GM23338 (cell line): ENCODE measurements around the gene TUBA1C. TPM values are rescaled to one million over a fixed set of nuclear protein-coding genes. Genes with fewer than 3 reads are reported as not detected.

Experiments used
- ATAC-seq: fragments of 200-7000 bp; cut with Tn5 transposase; 3 replicates; pipeline ENCODE4 v1.9.1; 2020
- DNase-seq: peaks from one replicate; pipeline ENCODE4 v3.0.0-alpha.2; 2015; ENCODE audit warnings: low spot score
- H2AFZ ChIP-seq: fragments of 200-600 bp; sonication (generic); 2 replicates; pipeline ENCODE4 v1.8.0; 2016; ENCODE audit warnings: antibody characterized with exemption, mild to moderate bottlenecking, moderate library complexity
- H3F3A ChIP-seq: fragments of 200-600 bp; sonication (generic); replicated peaks from 2 replicates; pipeline ENCODE4 v1.8.0; 2017; ENCODE audit warnings: antibody characterized with exemption, mixed run types, low read depth
- H3K27ac ChIP-seq: fragments of 200-600 bp; sonication (generic); 2 replicates; pipeline ENCODE4 v1.6.1; 2016; ENCODE audit warnings: low read depth
- H3K27me3 ChIP-seq: fragments of 200-600 bp; sonication (generic); 2 replicates; pipeline ENCODE4 v1.8.0; 2016; ENCODE audit warnings: mild to moderate bottlenecking, mixed run types, moderate library complexity; ENCODE audit not compliant: insufficient read depth
- H3K36me3 ChIP-seq: fragments of 200-600 bp; sonication (generic); 2 replicates; pipeline ENCODE4 v1.8.0; 2016; ENCODE audit warnings: mild to moderate bottlenecking; ENCODE audit not compliant: insufficient read depth
- H3K4me1 ChIP-seq: fragments of 200-600 bp; sonication (generic); 2 replicates; pipeline ENCODE4 v1.8.0; 2016; ENCODE audit warnings: mild to moderate bottlenecking, moderate library complexity; ENCODE audit not compliant: insufficient read depth
- H3K4me2 ChIP-seq: fragments of 200-600 bp; sonication (generic); 2 replicates; pipeline ENCODE4 v1.7.1; 2017; ENCODE audit warnings: mixed run types
- H3K4me3 ChIP-seq: fragments of 200-600 bp; sonication (generic); 2 replicates; pipeline ENCODE4 v1.6.1; 2016; ENCODE audit warnings: mixed run types
- H3K79me2 ChIP-seq: fragments of 200-600 bp; sonication (generic); replicated peaks from 2 replicates; pipeline ENCODE4 v1.8.0; 2017; ENCODE audit warnings: mild to moderate bottlenecking; ENCODE audit not compliant: insufficient read depth
- H3K9me2 ChIP-seq: fragments of 200-600 bp; sonication (generic); 2 replicates; pipeline ENCODE4 v1.8.0; 2017; ENCODE audit not compliant: insufficient read depth
- H4K20me1 ChIP-seq: fragments of 200-600 bp; sonication (generic); replicated peaks from 2 replicates; pipeline ENCODE4 v1.8.0; 2017; ENCODE audit warnings: mild to moderate bottlenecking; ENCODE audit not compliant: insufficient read depth
- H3K27ac Mint-ChIP-seq: 2 replicates; pipeline ENCODE4 v1.8.0; 2020; ENCODE audit warnings: inconsistent platforms, mild to moderate bottlenecking, moderate library complexity, mixed read lengths
- H3K27me3 Mint-ChIP-seq: 3 replicates; pipeline ENCODE4 v1.8.0; 2022; ENCODE audit warnings: low read depth, mild to moderate bottlenecking, moderate library complexity, mixed read lengths, inconsistent platforms; ENCODE audit not compliant: insufficient read depth, poor library complexity
- H3K36me3 Mint-ChIP-seq: 3 replicates; pipeline ENCODE4 v1.8.0; 2021; ENCODE audit warnings: low read depth, mild to moderate bottlenecking, inconsistent platforms, moderate library complexity, mixed read lengths
- H3K4me1 Mint-ChIP-seq: 3 replicates; pipeline ENCODE4 v1.8.0; 2020; ENCODE audit warnings: mild to moderate bottlenecking, inconsistent platforms, mixed read lengths
- H3K4me3 Mint-ChIP-seq: 3 replicates; pipeline ENCODE4 v1.8.0; 2021; ENCODE audit warnings: moderate library complexity, mild to moderate bottlenecking, inconsistent platforms, mixed read lengths
- H3K9me3 Mint-ChIP-seq: 3 replicates; pipeline ENCODE4 v1.8.0; 2020; ENCODE audit warnings: moderate library complexity, mild to moderate bottlenecking, inconsistent platforms, mixed read lengths
- CREB1 ChIP-seq: fragments of 250-450 bp; sonication (Bioruptor Pico); IDR thresholded peaks from 2 replicates; pipeline ENCODE4 v1.5.0; 2020; ENCODE audit warnings: low read depth, mild to moderate bottlenecking, moderate library complexity
- CTCF ChIP-seq, 2 experiments: fragments of 200-600 bp in 1 of 2; sonication (generic) in 1 of 2; conservative IDR thresholded peaks; 2 replicates each; pipeline versions ENCODE4 v1.5.1 to v1.6.1; 2016 to 2017; ENCODE audit warnings: antibody characterized with exemption in 2 of 2, low read depth in 2 of 2, mild to moderate bottlenecking in 2 of 2, moderate library complexity in 1 of 2
- EZH2 ChIP-seq: fragments of 200-600 bp; sonication (generic); IDR thresholded peaks from one replicate; pipeline ENCODE4 v1.8.0; 2017; ENCODE audit warnings: antibody characterized with exemption, mild to moderate bottlenecking, low read depth; ENCODE audit not compliant: unreplicated experiment
- EZH2phosphoT487 ChIP-seq: fragments of 200-600 bp; sonication (generic); IDR thresholded peaks from one replicate; pipeline ENCODE4 v1.8.1; 2018; ENCODE audit warnings: antibody characterized with exemption; ENCODE audit not compliant: unreplicated experiment
- JUNB ChIP-seq: IDR thresholded peaks from one replicate; pipeline ENCODE4 v1.6.1; 2016; ENCODE audit warnings: antibody characterized with exemption; ENCODE audit not compliant: unreplicated experiment
- NANOG ChIP-seq: IDR thresholded peaks from 2 replicates; pipeline ENCODE4 v1.6.1; 2016; ENCODE audit warnings: antibody characterized with exemption, borderline replicate concordance
- POLR2AphosphoS5 ChIP-seq: IDR thresholded peaks from 2 replicates; pipeline ENCODE4 v1.6.1; 2016; ENCODE audit warnings: antibody characterized with exemption, low read depth
- STAT1 ChIP-seq: IDR thresholded peaks from one replicate; pipeline ENCODE4 v1.6.1; 2016; ENCODE audit warnings: antibody characterized with exemption; ENCODE audit not compliant: unreplicated experiment
- ZNF114 ChIP-seq: fragments of 250-450 bp; sonication (Bioruptor Pico); IDR thresholded peaks from 2 replicates; pipeline ENCODE4 v1.5.0; 2020; ENCODE audit warnings: mild to moderate bottlenecking, moderate library complexity
- ZNF331 ChIP-seq: fragments of 250-450 bp; sonication (Bioruptor Pico); IDR thresholded peaks from 2 replicates; pipeline ENCODE4 v1.5.0; 2020; ENCODE audit warnings: low read depth, mild to moderate bottlenecking, moderate library complexity
- polyA plus RNA-seq: library from polyadenylated mRNA; unstranded; fragments of >200 nt; fragmentation: Nextera tagmentation; extraction: Ambion mirVana; gene quantifications from 2 replicates; pipeline ENCODE4 v1.2.1, GENCODE V29; 2016
- total RNA-seq: library from RNA; depleted of rRNA; stranded (reverse); fragments of >200 nt; shearing (Covaris generic); gene quantifications from 2 replicates; pipeline ENCODE4 v1.2.3, GENCODE V29; 2014
- TF ChIP-seq, protein P1 (sequence below): IDR thresholded peaks from one replicate; pipeline ENCODE4 v1.6.1; 2018; ENCODE audit warnings: antibody characterized with exemption; ENCODE audit not compliant: unreplicated experiment
- TF ChIP-seq, protein P2 (sequence below): IDR thresholded peaks from 2 replicates; pipeline ENCODE4 v1.6.1; 2016; ENCODE audit warnings: antibody characterized with exemption
- TF ChIP-seq, protein P3 (sequence below): fragments of 250-450 bp; sonication (Bioruptor Pico); IDR thresholded peaks from 2 replicates; pipeline ENCODE4 v1.5.0; 2020; ENCODE audit warnings: mild to moderate bottlenecking, moderate library complexity

The TUBA1C gene
- total and polyA plus RNA-seq, 2 experiments from 2014 or later, result 191 to 728 TPM

DNA sequence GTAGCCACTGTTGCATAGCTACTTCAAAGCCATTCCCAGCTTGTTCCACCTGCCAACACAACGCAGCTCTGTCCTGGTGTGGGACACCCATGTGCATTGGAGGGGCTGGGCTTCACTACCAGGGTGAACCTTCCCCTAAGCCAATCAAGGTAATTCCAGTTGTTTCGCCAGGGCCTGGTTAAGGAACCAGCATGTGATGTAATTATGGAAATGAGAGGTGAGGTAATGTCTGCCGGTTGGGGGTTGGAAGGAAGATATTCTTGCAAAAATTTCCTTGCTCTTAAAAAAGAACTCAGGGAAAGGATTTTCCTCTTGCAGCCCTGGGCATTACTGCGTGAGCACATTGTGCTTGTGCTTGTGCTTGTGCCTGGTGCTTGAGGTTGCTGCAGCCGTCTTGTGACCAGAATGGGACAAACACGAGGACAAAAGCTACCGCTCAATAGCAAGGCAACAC, 14.9 kb downstream of the TUBA1C start:
- TF ChIP-seq EZH2phosphoT487 (no peak), ZNF114 (CRISPR knock-in tag) (no peak), NANOG (no peak), CREB1 (no peak), EZH2 (no peak), CTCF (conservative IDR thresholded peaks at IDR 0.05; ENCODE audit: low read depth in 2 of 2) (no peak), ZNF331 (no peak), JUNB (no peak), STAT1 (no peak), POLR2AphosphoS5 (no peak)
- TF ChIP-seq, protein P1, sequence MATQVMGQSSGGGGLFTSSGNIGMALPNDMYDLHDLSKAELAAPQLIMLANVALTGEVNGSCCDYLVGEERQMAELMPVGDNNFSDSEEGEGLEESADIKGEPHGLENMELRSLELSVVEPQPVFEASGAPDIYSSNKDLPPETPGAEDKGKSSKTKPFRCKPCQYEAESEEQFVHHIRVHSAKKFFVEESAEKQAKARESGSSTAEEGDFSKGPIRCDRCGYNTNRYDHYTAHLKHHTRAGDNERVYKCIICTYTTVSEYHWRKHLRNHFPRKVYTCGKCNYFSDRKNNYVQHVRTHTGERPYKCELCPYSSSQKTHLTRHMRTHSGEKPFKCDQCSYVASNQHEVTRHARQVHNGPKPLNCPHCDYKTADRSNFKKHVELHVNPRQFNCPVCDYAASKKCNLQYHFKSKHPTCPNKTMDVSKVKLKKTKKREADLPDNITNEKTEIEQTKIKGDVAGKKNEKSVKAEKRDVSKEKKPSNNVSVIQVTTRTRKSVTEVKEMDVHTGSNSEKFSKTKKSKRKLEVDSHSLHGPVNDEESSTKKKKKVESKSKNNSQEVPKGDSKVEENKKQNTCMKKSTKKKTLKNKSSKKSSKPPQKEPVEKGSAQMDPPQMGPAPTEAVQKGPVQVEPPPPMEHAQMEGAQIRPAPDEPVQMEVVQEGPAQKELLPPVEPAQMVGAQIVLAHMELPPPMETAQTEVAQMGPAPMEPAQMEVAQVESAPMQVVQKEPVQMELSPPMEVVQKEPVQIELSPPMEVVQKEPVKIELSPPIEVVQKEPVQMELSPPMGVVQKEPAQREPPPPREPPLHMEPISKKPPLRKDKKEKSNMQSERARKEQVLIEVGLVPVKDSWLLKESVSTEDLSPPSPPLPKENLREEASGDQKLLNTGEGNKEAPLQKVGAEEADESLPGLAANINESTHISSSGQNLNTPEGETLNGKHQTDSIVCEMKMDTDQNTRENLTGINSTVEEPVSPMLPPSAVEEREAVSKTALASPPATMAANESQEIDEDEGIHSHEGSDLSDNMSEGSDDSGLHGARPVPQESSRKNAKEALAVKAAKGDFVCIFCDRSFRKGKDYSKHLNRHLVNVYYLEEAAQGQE, result no peak
- TF ChIP-seq, protein P2, sequence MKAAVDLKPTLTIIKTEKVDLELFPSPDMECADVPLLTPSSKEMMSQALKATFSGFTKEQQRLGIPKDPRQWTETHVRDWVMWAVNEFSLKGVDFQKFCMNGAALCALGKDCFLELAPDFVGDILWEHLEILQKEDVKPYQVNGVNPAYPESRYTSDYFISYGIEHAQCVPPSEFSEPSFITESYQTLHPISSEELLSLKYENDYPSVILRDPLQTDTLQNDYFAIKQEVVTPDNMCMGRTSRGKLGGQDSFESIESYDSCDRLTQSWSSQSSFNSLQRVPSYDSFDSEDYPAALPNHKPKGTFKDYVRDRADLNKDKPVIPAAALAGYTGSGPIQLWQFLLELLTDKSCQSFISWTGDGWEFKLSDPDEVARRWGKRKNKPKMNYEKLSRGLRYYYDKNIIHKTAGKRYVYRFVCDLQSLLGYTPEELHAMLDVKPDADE, result no peak
- TF ChIP-seq, protein P3, sequence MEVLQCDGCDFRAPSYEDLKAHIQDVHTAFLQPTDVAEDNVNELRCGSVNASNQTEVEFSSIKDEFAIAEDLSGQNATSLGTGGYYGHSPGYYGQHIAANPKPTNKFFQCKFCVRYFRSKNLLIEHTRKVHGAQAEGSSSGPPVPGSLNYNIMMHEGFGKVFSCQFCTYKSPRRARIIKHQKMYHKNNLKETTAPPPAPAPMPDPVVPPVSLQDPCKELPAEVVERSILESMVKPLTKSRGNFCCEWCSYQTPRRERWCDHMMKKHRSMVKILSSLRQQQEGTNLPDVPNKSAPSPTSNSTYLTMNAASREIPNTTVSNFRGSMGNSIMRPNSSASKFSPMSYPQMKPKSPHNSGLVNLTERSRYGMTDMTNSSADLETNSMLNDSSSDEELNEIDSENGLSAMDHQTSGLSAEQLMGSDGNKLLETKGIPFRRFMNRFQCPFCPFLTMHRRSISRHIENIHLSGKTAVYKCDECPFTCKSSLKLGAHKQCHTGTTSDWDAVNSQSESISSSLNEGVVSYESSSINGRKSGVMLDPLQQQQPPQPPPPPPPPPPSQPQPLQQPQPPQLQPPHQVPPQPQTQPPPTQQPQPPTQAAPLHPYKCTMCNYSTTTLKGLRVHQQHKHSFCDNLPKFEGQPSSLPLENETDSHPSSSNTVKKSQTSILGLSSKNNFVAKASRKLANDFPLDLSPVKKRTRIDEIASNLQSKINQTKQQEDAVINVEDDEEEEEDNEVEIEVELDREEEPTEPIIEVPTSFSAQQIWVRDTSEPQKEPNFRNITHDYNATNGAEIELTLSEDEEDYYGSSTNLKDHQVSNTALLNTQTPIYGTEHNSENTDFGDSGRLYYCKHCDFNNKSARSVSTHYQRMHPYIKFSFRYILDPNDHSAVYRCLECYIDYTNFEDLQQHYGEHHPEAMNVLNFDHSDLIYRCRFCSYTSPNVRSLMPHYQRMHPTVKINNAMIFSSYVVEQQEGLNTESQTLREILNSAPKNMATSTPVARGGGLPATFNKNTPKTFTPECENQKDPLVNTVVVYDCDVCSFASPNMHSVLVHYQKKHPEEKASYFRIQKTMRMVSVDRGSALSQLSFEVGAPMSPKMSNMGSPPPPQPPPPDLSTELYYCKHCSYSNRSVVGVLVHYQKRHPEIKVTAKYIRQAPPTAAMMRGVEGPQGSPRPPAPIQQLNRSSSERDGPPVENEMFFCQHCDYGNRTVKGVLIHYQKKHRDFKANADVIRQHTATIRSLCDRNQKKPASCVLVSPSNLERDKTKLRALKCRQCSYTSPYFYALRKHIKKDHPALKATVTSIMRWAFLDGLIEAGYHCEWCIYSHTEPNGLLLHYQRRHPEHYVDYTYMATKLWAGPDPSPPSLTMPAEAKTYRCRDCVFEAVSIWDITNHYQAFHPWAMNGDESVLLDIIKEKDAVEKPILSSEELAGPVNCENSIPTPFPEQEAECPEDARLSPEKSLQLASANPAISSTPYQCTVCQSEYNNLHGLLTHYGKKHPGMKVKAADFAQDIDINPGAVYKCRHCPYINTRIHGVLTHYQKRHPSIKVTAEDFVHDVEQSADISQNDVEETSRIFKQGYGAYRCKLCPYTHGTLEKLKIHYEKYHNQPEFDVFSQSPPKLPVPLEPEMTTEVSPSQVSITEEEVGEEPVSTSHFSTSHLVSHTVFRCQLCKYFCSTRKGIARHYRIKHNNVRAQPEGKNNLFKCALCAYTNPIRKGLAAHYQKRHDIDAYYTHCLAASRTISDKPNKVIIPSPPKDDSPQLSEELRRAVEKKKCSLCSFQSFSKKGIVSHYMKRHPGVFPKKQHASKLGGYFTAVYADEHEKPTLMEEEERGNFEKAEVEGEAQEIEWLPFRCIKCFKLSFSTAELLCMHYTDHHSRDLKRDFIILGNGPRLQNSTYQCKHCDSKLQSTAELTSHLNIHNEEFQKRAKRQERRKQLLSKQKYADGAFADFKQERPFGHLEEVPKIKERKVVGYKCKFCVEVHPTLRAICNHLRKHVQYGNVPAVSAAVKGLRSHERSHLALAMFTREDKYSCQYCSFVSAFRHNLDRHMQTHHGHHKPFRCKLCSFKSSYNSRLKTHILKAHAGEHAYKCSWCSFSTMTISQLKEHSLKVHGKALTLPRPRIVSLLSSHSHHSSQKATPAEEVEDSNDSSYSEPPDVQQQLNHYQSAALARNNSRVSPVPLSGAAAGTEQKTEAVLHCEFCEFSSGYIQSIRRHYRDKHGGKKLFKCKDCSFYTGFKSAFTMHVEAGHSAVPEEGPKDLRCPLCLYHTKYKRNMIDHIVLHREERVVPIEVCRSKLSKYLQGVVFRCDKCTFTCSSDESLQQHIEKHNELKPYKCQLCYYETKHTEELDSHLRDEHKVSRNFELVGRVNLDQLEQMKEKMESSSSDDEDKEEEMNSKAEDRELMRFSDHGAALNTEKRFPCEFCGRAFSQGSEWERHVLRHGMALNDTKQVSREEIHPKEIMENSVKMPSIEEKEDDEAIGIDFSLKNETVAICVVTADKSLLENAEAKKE, result no peak
- Histone ChIP-seq H2AFZ (no peak overlapping the region), H3K27me3 (no peaks in the 10 kb centered on the region), H3F3A (0 out of 2 replicates have a peak, but pooled peaks cover 4% of the 10 kb centered on the region), H3K4me2 (no peak overlapping the region), H4K20me1 (no peaks in the 10 kb centered on the region; the same call in 1 of the 2 replicates), H3K4me3 (no peak overlapping the region), H3K9me2 (no peaks in the 10 kb centered on the region), H3K4me1 (peaks cover 8% of the 10 kb centered on the region; the same call in 1 of the 2 replicates), H3K36me3 (no peaks in the 10 kb centered on the region), H3K27ac (no peak overlapping the region), H3K79me2 (no peaks in the 10 kb centered on the region)
- Mint-ChIP-seq H3K27me3 (peaks cover 7% of the 10 kb centered on the region), H3K4me1 (peaks cover 19% of the 10 kb centered on the region), H3K36me3 (no peaks in the 10 kb centered on the region), H3K9me3 (no peaks in the 10 kb centered on the region), H3K4me3 (no peak overlapping the region), H3K27ac (no peak overlapping the region)
- ATAC-seq (peak; percentile 57), DNase-seq (peak; percentile 66)
